H1 (cell line): Measurements from ENCODE around the gene THADA. TPM values are rescaled to one million over a fixed set of nuclear protein-coding genes. Genes with fewer than 3 reads are reported as not detected.

Experiments
- CTCF ChIA-PET: fragments of 300-600 bp; sonication (Branson Sonifier 250); formaldehyde crosslinking; loops from one replicate; lab custom pipeline; 2021; ENCODE audit not compliant: partially characterized antibody; lab: Charles Lee
- POLR2A ChIA-PET: fragments of 300-600 bp; sonication (Branson Sonifier 250); formaldehyde crosslinking; loops from one replicate; lab custom pipeline; 2021; ENCODE audit warnings: inconsistent platforms; ENCODE audit not compliant: partially characterized antibody; lab: Charles Lee
- DNase-seq, 2 experiments: peaks; one replicate each; pipeline versions ENCODE4 v3.0.0 to v3.0.0-alpha.2; 2010 to 2022; ENCODE audit warnings: low spot score in 2 of 2, low read depth in 1 of 2, mixed read lengths in 1 of 2
- FAIRE-seq: peaks from 2 replicates; lab custom pipeline; 2011; peaks lifted over from hg19 to GRCh38; lab: Jason Lieb, UNC
- H2AFZ ChIP-seq: 2 replicates; pipeline ENCODE4 v1.8.1; 2012; ENCODE audit warnings: low read length, inconsistent platforms
- H2AK5ac ChIP-seq: 2 replicates; pipeline ENCODE4 v1.6.1; 2013; ENCODE audit warnings: low read depth, low read length
- H2BK120ac ChIP-seq: replicated peaks from 2 replicates; pipeline ENCODE3; 2013; ENCODE audit warnings: low read depth, low read length, inconsistent platforms
- H2BK12ac ChIP-seq: 2 replicates; pipeline ENCODE4 v1.6.1; 2013; ENCODE audit warnings: low read depth, low read length
- H2BK15ac ChIP-seq: 2 replicates; pipeline ENCODE4 v1.6.1; 2013; ENCODE audit warnings: low read length
- H2BK20ac ChIP-seq: 2 replicates; pipeline ENCODE4 v1.6.1; 2013; ENCODE audit warnings: low read length
- H2BK5ac ChIP-seq: 2 replicates; pipeline ENCODE4 v1.6.1; 2013; ENCODE audit warnings: low read depth, low read length
- H3K14ac ChIP-seq: 2 replicates; pipeline ENCODE4 v1.6.1; 2013; ENCODE audit warnings: inconsistent platforms; ENCODE audit not compliant: insufficient read length
- H3K18ac ChIP-seq: 2 replicates; pipeline ENCODE4 v1.6.1; 2013; ENCODE audit warnings: low read length; ENCODE audit errors: extremely low read depth
- H3K23ac ChIP-seq: 2 replicates; pipeline ENCODE4 v1.6.1; 2013; ENCODE audit warnings: inconsistent platforms; ENCODE audit not compliant: insufficient read length
- H3K23me2 ChIP-seq: 2 replicates; pipeline ENCODE4 v1.6.1; 2013; ENCODE audit warnings: low read depth, low read length
- H3K27ac ChIP-seq: 2 replicates; pipeline ENCODE4 v1.6.1; 2011; ENCODE audit warnings: low read depth, low read length, inconsistent platforms
- H3K27me3 ChIP-seq, 4 experiments: replicated peaks in 1 of 4; 1 replicate in 1 of 4; 2 replicates in 3 of 4; pipeline versions ENCODE4 v1.6.1 to v1.8.1; 2011 to 2013; ENCODE audit warnings: low read length in 3 of 4, mild to moderate bottlenecking in 3 of 4, inconsistent platforms in 2 of 4, mixed read lengths in 2 of 4, moderate library complexity in 1 of 4; ENCODE audit not compliant: control insufficient read depth in 3 of 4, insufficient read depth in 3 of 4; ENCODE audit errors: extremely low read depth in 1 of 4
- H3K36me3 ChIP-seq, 4 experiments: 2 replicates each; pipeline versions ENCODE4 v1.6.1 to v1.8.1; 2011 to 2013; ENCODE audit warnings: mild to moderate bottlenecking in 4 of 4, low read length in 3 of 4, moderate library complexity in 2 of 4, control low read depth in 1 of 4, inconsistent platforms in 1 of 4; ENCODE audit not compliant: insufficient read depth in 4 of 4, control insufficient read depth in 2 of 4
- H3K4ac ChIP-seq: replicated peaks from 2 replicates; pipeline ENCODE3; 2013; ENCODE audit warnings: low read length, low read depth, mixed read lengths, inconsistent platforms; ENCODE audit not compliant: insufficient read length
- H3K4me1 ChIP-seq, 4 experiments: replicated peaks in 1 of 4; 1 replicate in 1 of 4; 2 replicates in 3 of 4; pipeline versions ENCODE4 v1.6.1 to v1.8.1; 2011 to 2013; ENCODE audit warnings: low read length in 3 of 4, inconsistent platforms in 2 of 4, mixed read lengths in 1 of 4; ENCODE audit not compliant: insufficient read depth in 4 of 4, control insufficient read depth in 3 of 4
- H3K4me2 ChIP-seq, 2 experiments: 2 replicates each; pipeline versions ENCODE4 v1.6.1 to v1.8.1; 2011 to 2013; ENCODE audit warnings: low read depth in 2 of 2, low read length in 2 of 2, control low read depth in 1 of 2, inconsistent platforms in 1 of 2, mild to moderate bottlenecking in 1 of 2; ENCODE audit not compliant: insufficient read depth in 1 of 2
- H3K4me3 ChIP-seq, 4 experiments: fragments of 200-600, 300-600 bp in 1 of 4; sonication (generic), shearing (Covaris generic), sonication (Bioruptor Twin) in 1 of 4; 2 replicates each; pipeline versions ENCODE4 v1.5.1 to v1.8.1; 2011 to 2016; ENCODE audit warnings: low read length in 4 of 4, low read depth in 3 of 4, control low read depth in 2 of 4, inconsistent platforms in 2 of 4, mild to moderate bottlenecking in 2 of 4, mixed read lengths in 1 of 4, moderate library complexity in 1 of 4; ENCODE audit not compliant: insufficient read depth in 2 of 4; ENCODE audit errors: extremely low read depth in 1 of 4
- H3K56ac ChIP-seq: replicated peaks from 2 replicates; pipeline ENCODE3; 2013; ENCODE audit warnings: low read depth, mild to moderate bottlenecking, mixed read lengths, low read length, inconsistent platforms; ENCODE audit not compliant: insufficient read length
- H3K79me1 ChIP-seq: 2 replicates; pipeline ENCODE4 v1.6.1; 2013; ENCODE audit warnings: low read depth, low read length, control low read depth
- H3K79me2 ChIP-seq, 2 experiments: 2 replicates each; pipeline versions ENCODE4 v1.6.1 to v1.8.1; 2012 to 2013; ENCODE audit warnings: low read length in 2 of 2, mild to moderate bottlenecking in 2 of 2, inconsistent platforms in 1 of 2; ENCODE audit not compliant: insufficient read depth in 2 of 2, control insufficient read depth in 1 of 2
- H3K9ac ChIP-seq, 4 experiments: replicated peaks in 1 of 4; 1 replicate in 1 of 4; 2 replicates in 3 of 4; pipeline versions ENCODE4 v1.6.1 to v1.8.1; 2011 to 2013; ENCODE audit warnings: low read depth in 3 of 4, low read length in 3 of 4, control low read depth in 2 of 4, mild to moderate bottlenecking in 2 of 4, moderate library complexity in 2 of 4, inconsistent platforms in 1 of 4; ENCODE audit errors: extremely low read depth in 1 of 4
- H3K9me3 ChIP-seq, 2 experiments: 2 replicates each; pipeline versions ENCODE4 v1.6.1 to v1.8.1; 2012 to 2013; ENCODE audit warnings: mild to moderate bottlenecking in 2 of 2, moderate library complexity in 2 of 2, control low read depth in 1 of 2, inconsistent platforms in 1 of 2, low read depth in 1 of 2, low read length in 1 of 2, mixed read lengths in 1 of 2; ENCODE audit not compliant: insufficient read depth in 2 of 2
- H4K20me1 ChIP-seq, 2 experiments: replicated peaks in 1 of 2; 2 replicates each; pipeline versions ENCODE3 to v1.8.1; 2011 to 2013; ENCODE audit warnings: inconsistent platforms in 2 of 2, low read length in 2 of 2, mild to moderate bottlenecking in 1 of 2; ENCODE audit not compliant: insufficient read depth in 2 of 2, control insufficient read depth in 1 of 2
- H4K5ac ChIP-seq: 2 replicates; pipeline ENCODE4 v1.6.1; 2013; ENCODE audit warnings: low read length, low read depth, mixed read lengths, inconsistent platforms; ENCODE audit not compliant: insufficient read length
- H4K8ac ChIP-seq: 2 replicates; pipeline ENCODE4 v1.8.0; 2013; ENCODE audit warnings: mild to moderate bottlenecking, moderate library complexity, low read length, inconsistent platforms; ENCODE audit not compliant: insufficient read depth; ENCODE audit errors: extremely low read depth
- H4K91ac ChIP-seq: replicated peaks from 2 replicates; pipeline ENCODE3; 2013; ENCODE audit warnings: low read length, mixed read lengths, inconsistent platforms; ENCODE audit not compliant: insufficient read length
- CREB1 ChIP-seq: IDR thresholded peaks from 2 replicates; pipeline ENCODE4 v1.6.1; 2012; ENCODE audit warnings: inconsistent platforms
- JUN ChIP-seq: IDR thresholded peaks from 2 replicates; pipeline ENCODE4 v1.6.1; 2011; ENCODE audit warnings: low read depth, mild to moderate bottlenecking, improper control_type of control experiment, low read length
- POU5F1 ChIP-seq: IDR thresholded peaks from 2 replicates; pipeline ENCODE4 v1.6.1; 2011; ENCODE audit warnings: low read depth, mild to moderate bottlenecking, low read length, moderate library complexity
- RNF2 ChIP-seq: fragments of 200-900, 300-1000 bp; sonication (generic); IDR thresholded peaks from 2 replicates; pipeline ENCODE4 v1.7.1; 2016; ENCODE audit warnings: borderline replicate concordance, low read depth, mild to moderate bottlenecking, antibody characterized with exemption, low read length; ENCODE audit not compliant: poor library complexity, severe bottlenecking; ENCODE audit errors: missing control alignments
- SIN3A ChIP-seq, 2 experiments: IDR thresholded peaks in 1 of 2; conservative IDR thresholded peaks in 1 of 2; 2 replicates each; pipeline ENCODE4 v1.6.1; 2011 to 2012; ENCODE audit warnings: low read length in 2 of 2, improper control_type of control experiment in 1 of 2, low read depth in 1 of 2, mild to moderate bottlenecking in 1 of 2
- polyA plus RNA-seq, 7 experiments: library from polyadenylated mRNA; depleted of rRNA in 3 of 7; stranded (reverse) in 5 of 7; unstranded in 2 of 7; fragments of >200 nt in 5 of 7; fragments of 200-250 nt in 2 of 7; gene quantifications; 1 replicate in 5 of 7; 2 replicates in 1 of 7; 4 replicates in 1 of 7; pipeline versions ENCODE4 v1.2.1 to v1.2.3, GENCODE V29; 2011 to 2013; ENCODE audit warnings: missing spikeins in 2 of 7, mixed read lengths in 2 of 7
- total RNA-seq: library from RNA; stranded (reverse); fragmentation: NEBNext Ultra II Directional; extraction: Animal tissue kit (Norgen Biotek cat#: 25700); gene quantifications from 2 replicates; pipeline ENCODE4 v1.2.1, GENCODE V29; 2021

THADA gene
- total and polyA plus RNA-seq, 2 of the 8 experiments (the other 6 are each of a cell fraction or from before 2014, with no cell fraction given), result 22.4 to 26.8 TPM

DNA sequence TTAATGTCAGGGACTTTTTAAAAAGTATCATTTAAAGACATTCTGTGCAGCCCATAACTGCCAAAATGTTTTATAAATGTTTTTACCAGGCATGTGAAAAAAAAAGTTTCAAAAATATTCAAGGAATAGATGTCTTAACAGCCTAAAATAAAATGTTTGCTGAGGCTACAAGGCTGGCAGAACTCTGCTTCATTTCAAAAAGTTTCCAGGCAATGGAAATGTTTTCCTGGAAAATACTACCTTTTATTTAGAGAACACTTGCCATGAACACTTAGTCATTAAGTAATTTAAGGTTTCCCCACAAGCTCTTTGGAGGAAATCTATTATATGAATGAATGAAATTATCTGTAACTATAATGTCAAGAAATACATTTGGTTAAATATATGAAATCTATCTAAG is 68.8 kb downstream of the THADA start:
- CTCF ChIA-PET, result interaction anchor here (1.2 kb wide), 1 partner anchor 15 kb away, joined by 3 read pairs; no protein-coding TSS in a partner anchor
- H4K91ac ChIP-seq, result no peak overlapping the region
- no peak overlapping the region for H2BK20ac ChIP-seq
- no peaks in the 10 kb centered on the region for H3K23me2 ChIP-seq
- H2BK12ac ChIP-seq, result no peak overlapping the region
- no peaks in the 10 kb centered on the region for H3K79me1 ChIP-seq
- no peak overlapping the region for H2BK15ac ChIP-seq
- no peak overlapping the region for H4K8ac ChIP-seq
- no peak overlapping the region for H3K9ac ChIP-seq
- H3K27me3 ChIP-seq, result no peaks in the 10 kb centered on the region
- no peak for DNase-seq
- no peak overlapping the region for H3K27ac ChIP-seq
- POLR2A ChIA-PET, result no interaction called here
- no peaks in the 10 kb centered on the region for H3K79me2 ChIP-seq
- no peak overlapping the region for H3K56ac ChIP-seq
- H3K18ac ChIP-seq, result no peak overlapping the region
- H2AK5ac ChIP-seq, result no peak overlapping the region
- H3K4me3 ChIP-seq, result no peak overlapping the region
- H3K9me3 ChIP-seq, result peaks cover 0 to 2% of the 10 kb centered on the region in 2 experiments; a peak in 1 of 4 replicates
- no peak overlapping the region for H3K14ac ChIP-seq
- no peak overlapping the region for H2BK5ac ChIP-seq
- no peak overlapping the region for H3K4ac ChIP-seq
- no peak for TF ChIP-seq CREB1
- TF ChIP-seq RNF2, result no peak
- no peak for TF ChIP-seq JUN
- TF ChIP-seq SIN3A (conservative IDR thresholded peaks at IDR 0.05 in 1 of 2, IDR thresholded peaks at IDR 0.05 in 1 of 2; ENCODE audit: low read depth in 1 of 2, low read length in 2 of 2), result no peak
- no peak for TF ChIP-seq POU5F1
- no peak overlapping the region for H3K4me2 ChIP-seq
- no peak for FAIRE-seq
- H2BK120ac ChIP-seq, result no peak overlapping the region
- no peak overlapping the region for H2AFZ ChIP-seq
- no peaks in the 10 kb centered on the region for H4K20me1 ChIP-seq
- H3K4me1 ChIP-seq, result no peaks in the 10 kb centered on the region
- no peak overlapping the region for H3K23ac ChIP-seq
- H4K5ac ChIP-seq, result no peak overlapping the region
- H3K36me3 ChIP-seq, result peaks cover 0 to 5% (median 0%) of the 10 kb centered on the region in 4 experiments; a peak in 1 of 8 replicates
